ENCODE measurements around the gene TSC22D2. TPM values are rescaled to one million over a fixed set of nuclear protein-coding genes. Genes with fewer than 3 reads are reported as not detected.

TSC22D2 gene
- total RNA-seq, 1 donor: 13.4 TPM

DNA sequence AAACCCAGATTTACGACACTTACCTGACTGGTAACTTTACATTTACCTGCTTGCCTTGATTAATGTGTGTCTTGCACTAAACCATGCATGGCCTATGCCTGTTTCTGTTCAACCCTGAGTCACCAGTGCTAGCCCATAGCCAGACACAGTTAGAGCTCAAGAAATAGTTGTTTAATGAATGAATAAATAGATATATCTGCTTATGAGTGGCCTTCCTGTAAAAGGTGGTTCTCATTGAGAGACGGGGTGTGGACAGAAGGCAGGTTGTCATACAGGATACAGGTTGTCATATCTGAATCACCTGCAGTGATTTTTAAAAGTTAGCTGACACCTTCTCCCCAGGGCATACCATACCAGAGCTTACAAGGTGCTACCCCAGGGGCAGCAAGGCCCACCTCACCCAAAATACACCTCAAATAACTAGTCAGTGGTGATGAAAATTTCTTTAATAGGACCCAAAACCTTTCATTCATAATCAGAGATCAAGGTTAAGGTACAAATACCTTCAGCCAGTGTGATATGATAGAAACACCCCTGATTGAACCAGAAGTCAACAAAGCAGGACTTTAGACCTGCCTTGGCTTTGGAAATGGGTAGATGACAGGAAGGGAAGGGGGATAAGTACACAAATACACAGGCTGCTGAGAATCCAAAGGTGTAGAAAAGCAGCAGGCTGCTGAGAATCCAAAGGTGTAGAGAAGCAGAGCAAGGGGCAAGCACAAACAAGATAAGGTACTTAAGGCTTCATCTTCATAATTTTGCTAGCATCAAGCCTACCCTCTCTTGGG is 45.4 kb upstream of the TSC22D2 start:
- H3K27me3 ChIP-seq (ENCODE audit: insufficient read depth, low read length): no peaks in the 10 kb centered on the region
- H3K27ac ChIP-seq (ENCODE audit: low read depth, low read length): no peak overlapping the region
- no peak for DNase-seq (ENCODE audit: insufficient read length, low spot score, missing footprints)
- no peaks in the 10 kb centered on the region for H3K36me3 ChIP-seq (ENCODE audit: insufficient read depth, low read length)
- TF ChIP-seq, protein P1, sequence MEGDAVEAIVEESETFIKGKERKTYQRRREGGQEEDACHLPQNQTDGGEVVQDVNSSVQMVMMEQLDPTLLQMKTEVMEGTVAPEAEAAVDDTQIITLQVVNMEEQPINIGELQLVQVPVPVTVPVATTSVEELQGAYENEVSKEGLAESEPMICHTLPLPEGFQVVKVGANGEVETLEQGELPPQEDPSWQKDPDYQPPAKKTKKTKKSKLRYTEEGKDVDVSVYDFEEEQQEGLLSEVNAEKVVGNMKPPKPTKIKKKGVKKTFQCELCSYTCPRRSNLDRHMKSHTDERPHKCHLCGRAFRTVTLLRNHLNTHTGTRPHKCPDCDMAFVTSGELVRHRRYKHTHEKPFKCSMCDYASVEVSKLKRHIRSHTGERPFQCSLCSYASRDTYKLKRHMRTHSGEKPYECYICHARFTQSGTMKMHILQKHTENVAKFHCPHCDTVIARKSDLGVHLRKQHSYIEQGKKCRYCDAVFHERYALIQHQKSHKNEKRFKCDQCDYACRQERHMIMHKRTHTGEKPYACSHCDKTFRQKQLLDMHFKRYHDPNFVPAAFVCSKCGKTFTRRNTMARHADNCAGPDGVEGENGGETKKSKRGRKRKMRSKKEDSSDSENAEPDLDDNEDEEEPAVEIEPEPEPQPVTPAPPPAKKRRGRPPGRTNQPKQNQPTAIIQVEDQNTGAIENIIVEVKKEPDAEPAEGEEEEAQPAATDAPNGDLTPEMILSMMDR (IDR thresholded peaks at IDR 0.05; ENCODE audit: extremely low read depth, low read depth, low read length): no peak
- no peaks in the 10 kb centered on the region for H3K79me2 ChIP-seq (ENCODE audit: insufficient read depth, low read length)
- H3K4me1 ChIP-seq (ENCODE audit: insufficient read depth, low read length): peaks cover 11% of the 10 kb centered on the region
- H3K4me3 ChIP-seq (ENCODE audit: insufficient read depth, low read length): no peak overlapping the region
- H3K9me3 ChIP-seq (ENCODE audit: low read depth, low read length): no peaks in the 10 kb centered on the region
- no peaks in the 10 kb centered on the region for H4K20me1 ChIP-seq (ENCODE audit: insufficient read depth, low read length)
- H3K4me2 ChIP-seq (ENCODE audit: insufficient read depth, low read length): no peak overlapping the region
- no peak overlapping the region for H2AFZ ChIP-seq (ENCODE audit: low read length)

DNA sequence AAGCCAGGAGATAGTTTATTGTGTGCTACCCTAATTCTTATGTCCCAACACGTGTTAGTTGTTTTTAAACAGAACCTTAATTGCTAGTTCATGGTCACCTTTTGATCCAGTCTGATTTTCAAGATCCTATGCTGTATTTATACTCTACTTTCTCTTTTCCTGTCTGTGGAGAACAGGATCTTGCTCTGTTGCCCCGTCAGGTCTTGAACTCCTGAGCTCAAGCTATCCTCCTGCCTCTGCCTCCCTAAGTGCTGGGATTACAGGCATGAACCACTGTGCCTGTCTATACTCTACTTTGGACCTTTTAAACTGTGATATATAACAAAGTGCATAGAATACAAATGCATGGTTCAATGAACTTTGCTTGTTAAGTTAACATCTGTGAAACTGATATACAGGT is 44.7 kb upstream of the TSC22D2 start:
- TF ChIP-seq, protein P1 (IDR thresholded peaks at IDR 0.05; ENCODE audit: extremely low read depth, low read depth, low read length): no peak
- Histone ChIP-seq H4K20me1 (ENCODE audit: insufficient read depth, low read length) (no peaks in the 10 kb centered on the region), H3K4me3 (ENCODE audit: insufficient read depth, low read length) (no peak overlapping the region), H3K27me3 (ENCODE audit: insufficient read depth, low read length) (no peaks in the 10 kb centered on the region), H3K9me3 (ENCODE audit: low read depth, low read length) (no peaks in the 10 kb centered on the region), H3K27ac (ENCODE audit: low read depth, low read length) (no peak overlapping the region), H3K4me2 (ENCODE audit: insufficient read depth, low read length) (no peak overlapping the region), H2AFZ (ENCODE audit: low read length) (no peak overlapping the region), H3K36me3 (ENCODE audit: insufficient read depth, low read length) (no peaks in the 10 kb centered on the region), H3K4me1 (ENCODE audit: insufficient read depth, low read length) (peaks cover 15% of the 10 kb centered on the region), H3K79me2 (ENCODE audit: insufficient read depth, low read length) (no peaks in the 10 kb centered on the region)
- DNase-seq (ENCODE audit: insufficient read length, low spot score, missing footprints): no peak

DNA sequence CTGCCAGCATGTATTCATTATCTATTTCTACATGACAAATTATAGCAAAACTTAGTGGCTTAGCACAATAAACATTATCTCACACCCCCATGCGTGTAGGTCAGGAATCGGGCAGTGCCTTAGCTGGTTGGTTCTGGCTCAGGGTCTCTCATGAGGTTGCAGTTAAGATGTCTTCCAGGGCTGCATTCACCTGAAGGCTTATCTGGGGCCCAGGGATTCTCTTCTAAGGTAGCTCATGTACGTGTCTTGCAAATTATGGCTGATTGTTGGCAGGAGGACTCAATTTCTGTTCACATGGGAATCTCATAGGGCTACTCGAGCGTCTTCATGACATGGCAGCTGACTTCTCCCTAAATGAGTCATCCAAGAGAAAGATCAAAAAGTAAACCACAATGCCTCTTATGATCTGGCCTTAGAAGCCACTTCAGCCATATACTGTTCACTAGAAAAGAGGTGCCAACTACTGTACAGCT is 42.9 kb upstream of the TSC22D2 start:
- peaks cover 23% of the 10 kb centered on the region for H3K4me1 ChIP-seq (ENCODE audit: insufficient read depth, low read length)
- peak overlapping the region; percentile 52 for H2AFZ ChIP-seq (ENCODE audit: low read length)
- no peak overlapping the region for H3K4me3 ChIP-seq (ENCODE audit: insufficient read depth, low read length)
- DNase-seq (ENCODE audit: insufficient read length, low spot score, missing footprints): peak; percentile 90
- H3K27me3 ChIP-seq (ENCODE audit: insufficient read depth, low read length): no peaks in the 10 kb centered on the region
- H4K20me1 ChIP-seq (ENCODE audit: insufficient read depth, low read length): no peaks in the 10 kb centered on the region
- H3K27ac ChIP-seq (ENCODE audit: low read depth, low read length): peak overlapping the region; percentile 30
- TF ChIP-seq, protein P1 (IDR thresholded peaks at IDR 0.05; ENCODE audit: extremely low read depth, low read depth, low read length): no peak
- H3K79me2 ChIP-seq (ENCODE audit: insufficient read depth, low read length): peaks cover under 1% of the 10 kb centered on the region
- H3K9me3 ChIP-seq (ENCODE audit: low read depth, low read length): no peaks in the 10 kb centered on the region
- H3K4me2 ChIP-seq (ENCODE audit: insufficient read depth, low read length): no peak overlapping the region
- no peaks in the 10 kb centered on the region for H3K36me3 ChIP-seq (ENCODE audit: insufficient read depth, low read length)

DNA sequence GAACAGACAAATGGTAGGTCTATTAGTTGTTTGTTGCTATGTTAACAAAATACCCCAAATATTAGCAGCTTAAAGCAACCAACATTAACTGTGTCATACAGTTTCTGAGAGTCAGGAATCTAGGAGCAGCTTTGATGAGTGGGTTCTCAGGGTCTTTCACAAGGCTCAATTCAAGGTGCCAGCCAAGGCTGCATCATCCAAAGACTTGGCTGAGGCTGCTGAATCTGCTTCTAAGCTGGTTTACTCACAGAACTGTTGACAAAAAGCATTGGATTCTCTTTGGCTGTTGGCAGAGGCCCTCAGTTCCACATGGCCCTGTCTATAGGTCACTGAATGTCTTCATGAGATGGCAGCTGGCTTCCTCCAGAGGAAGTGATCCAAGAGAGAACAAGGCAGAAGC is 40.3 kb upstream of the TSC22D2 start:
- H3K79me2 ChIP-seq (ENCODE audit: insufficient read depth, low read length): peaks cover 9% of the 10 kb centered on the region
- H4K20me1 ChIP-seq (ENCODE audit: insufficient read depth, low read length): no peaks in the 10 kb centered on the region
- H3K27ac ChIP-seq (ENCODE audit: low read depth, low read length): no peak overlapping the region
- no peak for DNase-seq (ENCODE audit: insufficient read length, low spot score, missing footprints)
- peak overlapping the region; percentile 43 for H2AFZ ChIP-seq (ENCODE audit: low read length)
- no peaks in the 10 kb centered on the region for H3K9me3 ChIP-seq (ENCODE audit: low read depth, low read length)
- H3K27me3 ChIP-seq (ENCODE audit: insufficient read depth, low read length): no peaks in the 10 kb centered on the region
- no peak overlapping the region for H3K4me2 ChIP-seq (ENCODE audit: insufficient read depth, low read length)
- TF ChIP-seq, protein P1 (IDR thresholded peaks at IDR 0.05; ENCODE audit: extremely low read depth, low read depth, low read length): no peak
- H3K4me1 ChIP-seq (ENCODE audit: insufficient read depth, low read length): peaks cover 46% of the 10 kb centered on the region
- H3K4me3 ChIP-seq (ENCODE audit: insufficient read depth, low read length): no peak overlapping the region
- no peaks in the 10 kb centered on the region for H3K36me3 ChIP-seq (ENCODE audit: insufficient read depth, low read length)

Measured in osteoblast (primary cell).